GM10847 (cell line): ENCODE measurements around the gene SORL1.

Experiments used
- POLR2A ChIP-seq: IDR thresholded peaks from 2 replicates; pipeline ENCODE4 v1.6.1; 2011; ENCODE audit not compliant: insufficient read length; ENCODE audit errors: extremely low read depth

Gene SORL1

DNA sequence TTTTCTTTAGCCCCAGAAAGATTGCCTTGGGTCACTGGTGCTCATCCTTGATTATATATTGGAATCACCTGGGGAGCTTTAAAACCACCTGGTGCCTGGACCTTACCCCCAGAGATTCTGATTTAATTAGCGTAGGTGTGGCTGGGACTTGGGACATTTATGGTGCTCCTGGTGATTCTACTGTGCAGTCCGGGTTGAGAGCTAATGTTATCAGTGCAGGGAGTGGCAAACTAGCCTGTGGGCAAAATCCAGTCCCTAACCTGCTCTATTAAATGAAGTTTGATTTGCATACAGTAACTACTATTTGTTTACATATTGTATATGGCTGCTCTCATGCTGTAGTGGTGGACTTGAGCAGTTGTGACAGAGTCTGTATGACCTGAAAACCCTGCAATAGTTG, 134.6 kb downstream of the SORL1 start:
- no peak for TF ChIP-seq POLR2A

DNA sequence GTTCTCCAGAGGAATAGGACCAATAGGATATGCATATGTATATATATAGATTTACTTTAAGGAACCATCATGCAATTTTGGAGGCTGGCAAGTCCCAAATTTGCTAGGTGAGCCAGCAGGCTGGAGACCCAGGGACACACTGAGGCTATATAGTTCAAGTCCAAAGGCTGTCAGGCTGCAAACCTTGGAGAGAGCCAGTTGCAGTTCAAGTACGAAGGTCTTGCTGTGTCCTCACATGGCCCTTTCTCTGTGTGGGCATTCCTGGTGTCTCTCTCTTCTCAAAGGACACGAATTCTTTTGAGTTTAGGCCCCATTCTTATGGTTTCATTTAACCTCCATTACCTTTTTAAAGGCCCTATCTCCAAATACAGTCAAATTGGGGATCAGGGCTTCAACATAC, 135.1 kb downstream of the SORL1 start:
- no peak for TF ChIP-seq POLR2A

DNA sequence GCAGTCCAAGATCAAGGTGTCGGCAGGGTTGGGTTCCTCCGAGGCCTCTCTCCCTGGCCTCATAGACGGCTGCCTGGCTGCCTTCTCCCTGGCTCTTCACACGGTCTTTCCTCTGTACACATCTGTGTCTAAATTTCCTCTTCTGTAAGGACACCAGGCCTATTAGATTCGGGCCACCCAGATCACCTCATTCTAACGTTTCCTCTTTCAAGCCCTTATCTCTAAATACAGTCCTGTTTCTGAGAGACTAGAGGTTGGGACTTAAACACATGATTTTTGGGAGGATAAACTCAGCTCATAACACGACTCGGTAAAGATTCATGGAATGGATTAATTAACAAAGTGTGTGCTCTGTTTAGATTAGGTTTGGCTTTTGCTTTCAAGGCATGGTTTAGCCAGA, 136.6 kb downstream of the SORL1 start:
- TF ChIP-seq POLR2A = no peak

DNA sequence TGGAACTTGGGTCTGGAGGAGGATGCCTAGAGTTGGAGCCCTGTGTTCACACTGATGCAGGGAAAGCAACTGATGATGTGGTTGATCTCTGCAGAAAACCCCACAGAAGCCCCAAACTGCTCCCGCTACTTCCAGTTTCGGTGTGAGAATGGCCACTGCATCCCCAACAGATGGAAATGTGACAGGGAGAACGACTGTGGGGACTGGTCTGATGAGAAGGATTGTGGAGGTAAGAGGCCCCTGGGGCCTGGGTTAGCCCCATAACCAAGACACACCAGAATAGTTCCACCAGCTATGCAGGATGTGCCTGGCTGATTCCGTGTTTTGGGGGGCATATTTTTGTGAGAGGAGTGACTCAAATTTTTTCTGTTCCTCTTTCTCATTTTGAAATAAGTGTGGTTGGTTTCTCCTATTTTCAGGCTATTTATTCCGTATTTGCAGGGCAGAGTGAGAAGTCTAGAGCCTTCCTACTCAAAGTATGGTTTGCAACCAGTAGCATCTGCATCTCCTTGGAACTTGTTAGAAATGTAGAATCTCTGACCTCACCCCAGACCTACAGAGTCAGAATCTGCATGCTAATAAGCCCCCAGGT, 137.9 kb downstream of the SORL1 start:
- no peak for TF ChIP-seq POLR2A

DNA sequence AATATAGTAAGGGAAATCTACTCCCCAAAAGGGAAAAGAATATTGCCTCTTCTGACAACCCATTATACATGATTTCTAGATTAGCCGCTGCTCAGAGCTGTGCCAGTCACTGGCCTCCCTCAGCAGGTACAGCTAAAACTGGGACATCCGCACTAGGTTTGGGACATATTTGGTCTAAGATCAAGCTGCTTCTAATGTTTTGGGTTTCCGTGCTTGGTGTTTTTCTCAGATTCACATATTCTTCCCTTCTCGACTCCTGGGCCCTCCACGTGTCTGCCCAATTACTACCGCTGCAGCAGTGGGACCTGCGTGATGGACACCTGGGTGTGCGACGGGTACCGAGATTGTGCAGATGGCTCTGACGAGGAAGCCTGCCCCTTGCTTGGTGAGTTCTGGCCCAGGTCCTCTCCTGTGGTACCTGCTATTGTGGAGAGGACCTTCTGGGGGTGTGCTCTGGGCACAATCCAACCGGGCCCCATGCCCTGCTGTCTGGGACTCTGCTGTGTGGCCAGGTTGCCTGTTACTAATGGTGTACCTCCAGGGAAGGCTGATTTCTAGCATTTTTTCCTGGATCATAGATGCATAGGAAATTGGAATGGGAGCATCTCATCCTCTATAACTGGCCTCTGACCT, 138.8 kb downstream of the SORL1 start:
- TF ChIP-seq POLR2A = no peak

DNA sequence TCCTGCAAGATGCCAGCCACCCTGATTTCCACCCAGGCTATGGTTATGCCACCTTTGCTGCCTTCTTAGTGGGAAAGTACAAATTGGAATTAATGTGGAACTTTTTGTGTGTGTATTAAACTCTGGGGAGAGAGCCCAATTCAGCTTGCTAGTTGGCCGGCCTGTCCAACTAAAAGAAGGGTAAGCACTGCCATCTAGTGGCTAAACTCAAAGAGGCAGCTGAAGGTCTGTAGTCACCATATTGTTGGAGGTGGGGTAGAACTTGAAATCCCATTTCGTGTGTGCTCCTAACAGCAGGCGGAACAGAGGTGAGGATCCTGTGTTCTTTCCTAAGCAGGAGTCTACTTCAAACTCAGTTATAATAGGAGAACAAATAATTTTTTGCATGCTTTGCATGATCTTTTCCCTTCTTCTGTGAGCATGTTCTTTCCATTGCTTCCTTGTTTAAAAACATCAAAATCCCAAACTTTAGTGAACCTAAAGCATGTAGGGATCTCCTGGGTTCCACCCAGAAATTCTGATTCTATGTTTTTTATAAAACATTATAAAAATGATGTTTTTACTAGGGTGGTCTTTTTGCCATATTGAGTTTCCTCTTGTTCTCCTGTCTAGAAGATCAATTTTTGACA, 139.4 kb downstream of the SORL1 start:
- TF ChIP-seq POLR2A = no peak

DNA sequence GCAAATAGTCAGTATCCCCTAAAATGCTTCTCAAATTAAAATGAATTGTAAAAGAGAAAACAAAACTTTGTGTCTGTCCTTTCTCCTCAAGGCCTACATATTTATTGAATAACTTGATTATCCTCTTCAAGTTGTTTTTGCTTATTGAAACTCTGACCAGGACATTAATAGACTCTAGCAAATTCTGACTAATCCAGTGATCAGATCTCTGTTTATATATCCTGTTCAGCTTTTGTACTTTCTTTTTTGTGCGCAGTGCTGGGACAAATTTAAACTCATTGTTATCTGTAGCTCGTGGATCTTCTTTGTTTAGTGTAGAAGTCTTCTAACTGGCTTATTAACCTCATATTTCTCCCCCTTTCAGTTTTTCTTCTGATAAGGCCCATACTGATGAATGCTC, 140.6 kb downstream of the SORL1 start:
- no peak for TF ChIP-seq POLR2A

DNA sequence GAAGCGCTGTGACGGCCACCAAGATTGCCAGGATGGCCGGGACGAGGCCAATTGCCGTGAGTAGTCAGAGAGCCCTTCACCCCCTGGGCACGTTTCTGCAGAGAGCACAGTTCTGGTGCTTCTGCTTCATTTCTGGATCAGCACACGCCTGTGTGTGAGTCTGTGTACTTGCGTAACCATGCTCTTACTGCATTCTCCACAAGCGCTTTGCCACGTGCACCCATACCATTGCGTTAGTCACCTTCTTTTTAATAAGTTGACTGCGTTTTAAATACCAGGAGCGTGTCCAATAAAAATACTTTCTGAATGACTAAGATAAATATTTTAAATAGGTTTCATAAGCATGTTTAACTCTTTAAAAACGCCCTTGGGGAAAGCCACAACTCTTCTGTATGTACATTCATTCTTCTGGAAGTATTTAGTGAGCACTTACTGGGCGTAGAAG, 143.6 kb downstream of the SORL1 start:
- no peak for TF ChIP-seq POLR2A

DNA sequence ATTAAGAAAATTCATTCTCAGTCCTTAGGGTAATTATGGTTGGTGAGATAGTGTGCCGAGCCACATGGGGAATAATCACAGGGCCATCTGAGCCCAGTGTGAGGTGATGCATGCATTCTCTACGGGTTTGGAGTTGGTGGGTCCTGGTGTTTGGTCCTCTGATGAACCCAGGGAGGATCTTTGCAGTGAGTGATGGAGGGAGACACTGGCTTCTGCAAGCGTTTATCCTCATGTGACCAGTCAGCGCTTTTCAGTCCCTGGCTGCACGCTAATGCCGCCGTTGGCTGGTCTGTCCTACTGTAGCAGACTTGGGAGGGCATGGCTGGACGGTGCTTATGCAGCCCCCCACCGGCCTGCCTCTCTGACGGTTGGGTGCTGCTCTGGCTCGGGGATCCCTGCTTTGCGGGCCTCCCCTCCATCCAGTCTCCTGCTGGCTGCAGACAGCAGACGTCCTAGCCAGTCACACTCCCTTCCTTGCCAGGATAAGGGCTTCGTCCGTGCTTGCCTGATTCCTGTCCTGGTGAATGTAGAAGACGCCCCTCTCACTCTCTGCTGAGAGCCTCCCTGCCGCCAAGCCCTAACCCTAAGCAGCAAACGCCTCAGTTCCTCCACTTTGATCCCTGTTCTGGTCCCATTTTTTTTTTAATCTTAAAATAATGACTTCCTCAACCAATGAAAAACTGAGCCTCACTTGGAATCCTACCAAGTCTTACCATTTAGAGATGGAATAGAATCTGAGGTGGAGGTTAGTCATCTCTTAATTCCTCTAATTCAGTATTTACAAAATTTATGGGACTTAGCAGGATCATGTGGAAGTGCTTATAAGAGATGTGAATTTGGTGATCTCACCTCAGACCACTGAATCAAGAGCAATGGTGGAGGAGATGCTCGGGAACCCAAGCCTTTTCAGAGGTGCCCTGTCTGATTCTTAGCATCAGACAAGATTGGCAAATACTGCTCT, 144.4 kb downstream of the SORL1 start:
- no peak for TF ChIP-seq POLR2A

DNA sequence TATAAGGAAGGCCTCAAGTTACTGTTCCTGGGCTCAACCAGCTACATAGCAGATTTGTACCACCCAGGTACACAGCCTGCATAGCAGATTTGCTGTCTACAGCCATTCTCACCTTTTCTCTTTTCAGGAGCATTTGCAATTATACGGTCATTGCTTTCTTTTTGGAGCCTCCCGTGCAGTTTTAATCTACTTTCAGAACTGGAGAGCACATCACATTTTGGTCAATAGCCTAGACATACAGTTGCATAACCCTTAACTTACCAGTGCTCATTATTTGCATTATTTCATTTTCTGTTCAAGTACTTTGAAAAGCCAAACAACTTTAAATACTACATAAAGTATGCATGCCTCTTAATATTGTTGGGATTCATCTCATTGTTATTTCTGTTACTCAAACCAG, 151.2 kb downstream of the SORL1 start:
- no peak for TF ChIP-seq POLR2A

DNA sequence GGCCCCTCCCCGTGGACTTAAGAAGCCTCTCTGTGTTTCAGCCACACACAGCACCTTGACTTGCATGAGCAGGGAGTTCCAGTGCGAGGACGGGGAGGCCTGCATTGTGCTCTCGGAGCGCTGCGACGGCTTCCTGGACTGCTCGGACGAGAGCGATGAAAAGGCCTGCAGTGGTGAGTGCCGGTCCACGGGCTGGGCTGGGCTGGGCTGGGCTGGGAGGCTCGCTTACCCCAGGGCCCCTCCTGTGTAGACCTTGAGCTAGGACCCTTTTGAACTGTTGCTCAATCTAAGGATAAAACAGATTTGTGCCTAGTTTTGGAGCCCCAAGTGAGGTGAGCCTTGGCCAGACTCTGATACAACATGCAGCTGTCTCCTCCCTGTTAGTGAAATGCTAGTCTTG, 152.0 kb downstream of the SORL1 start:
- no peak for TF ChIP-seq POLR2A

DNA sequence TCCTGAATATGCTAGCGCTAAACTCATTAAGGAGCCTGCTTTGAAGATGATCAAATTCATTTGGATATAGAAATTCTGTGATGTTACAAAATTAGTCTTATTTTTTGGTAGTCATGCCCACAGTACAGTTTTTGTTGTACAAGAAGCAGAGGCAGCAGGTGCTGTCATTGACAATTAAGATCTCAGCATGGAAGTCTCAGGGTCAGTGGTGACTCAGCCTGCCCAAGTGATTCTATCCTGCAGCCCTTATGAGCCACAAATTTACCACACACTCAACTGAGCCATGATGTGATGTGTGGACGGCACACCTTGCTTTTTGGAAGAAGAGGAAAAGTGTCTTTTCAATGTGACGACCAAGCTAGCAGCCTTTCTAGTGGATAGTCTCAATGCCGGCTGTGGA, 154.2 kb downstream of the SORL1 start:
- TF ChIP-seq POLR2A = no peak

DNA sequence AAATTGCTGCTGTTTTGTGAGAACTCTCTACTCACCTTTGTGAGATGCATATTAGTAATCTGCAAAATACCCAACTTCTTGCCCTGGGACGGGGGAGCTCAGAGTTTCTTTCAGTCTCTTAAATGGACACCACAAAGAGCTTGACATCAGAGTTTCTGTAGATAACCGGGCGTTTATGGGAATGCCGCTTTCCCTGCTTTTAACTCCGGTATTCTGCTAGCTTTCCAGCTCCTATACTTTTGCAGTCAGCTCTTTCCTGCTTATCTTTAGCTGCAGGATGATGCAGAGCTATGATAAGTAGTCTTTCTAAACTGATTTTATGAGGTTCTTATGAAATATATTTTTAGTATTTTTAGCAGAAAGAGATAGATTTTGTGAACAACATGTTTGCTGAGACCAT, 155.2 kb downstream of the SORL1 start:
- no peak for TF ChIP-seq POLR2A

DNA sequence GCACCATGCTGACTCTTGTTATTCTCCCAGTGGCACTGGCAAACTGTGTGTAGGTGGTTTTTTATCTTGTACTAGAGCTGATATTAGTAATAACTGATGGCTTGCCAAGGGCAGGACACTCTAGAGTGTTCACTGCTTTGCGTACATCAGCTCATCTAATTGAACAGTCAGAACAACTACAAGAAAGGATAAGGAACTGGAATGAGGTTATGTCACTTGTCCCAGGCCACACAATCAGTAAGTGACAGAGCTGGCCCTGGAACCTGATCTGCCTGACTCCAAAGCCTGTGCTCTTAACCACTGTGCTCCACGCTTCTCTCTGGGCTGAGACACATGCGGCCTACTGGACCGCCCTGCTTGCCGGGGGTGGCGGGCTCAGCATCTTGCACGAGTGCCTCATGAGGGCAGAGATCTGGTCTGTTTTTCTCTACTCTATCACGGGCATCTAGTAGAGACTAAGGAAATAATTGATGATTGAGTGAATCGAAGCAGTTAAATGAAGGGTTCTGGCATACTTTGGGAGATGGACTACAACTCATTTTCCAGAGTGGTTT, 156.5 kb downstream of the SORL1 start:
- no peak for TF ChIP-seq POLR2A

DNA sequence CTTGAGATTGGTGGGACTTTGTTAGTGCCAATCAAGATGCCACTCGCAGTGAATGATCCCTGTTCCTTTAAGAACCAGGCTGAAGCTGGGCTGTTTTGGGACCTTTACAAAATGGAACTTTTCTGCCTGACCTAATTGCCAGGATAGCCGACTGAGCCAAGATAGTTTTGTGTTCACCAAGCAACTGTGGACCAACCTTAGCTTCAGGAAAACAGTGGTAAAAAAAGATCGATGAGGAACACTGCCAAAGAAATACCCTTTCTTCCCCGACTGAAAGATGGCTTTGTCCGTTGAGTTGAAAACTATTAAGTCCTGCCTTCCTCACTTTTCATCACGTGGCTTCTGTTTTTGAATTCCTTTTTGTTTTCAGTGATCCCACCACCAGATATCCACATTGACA, 158.6 kb downstream of the SORL1 start:
- TF ChIP-seq POLR2A = no peak

DNA sequence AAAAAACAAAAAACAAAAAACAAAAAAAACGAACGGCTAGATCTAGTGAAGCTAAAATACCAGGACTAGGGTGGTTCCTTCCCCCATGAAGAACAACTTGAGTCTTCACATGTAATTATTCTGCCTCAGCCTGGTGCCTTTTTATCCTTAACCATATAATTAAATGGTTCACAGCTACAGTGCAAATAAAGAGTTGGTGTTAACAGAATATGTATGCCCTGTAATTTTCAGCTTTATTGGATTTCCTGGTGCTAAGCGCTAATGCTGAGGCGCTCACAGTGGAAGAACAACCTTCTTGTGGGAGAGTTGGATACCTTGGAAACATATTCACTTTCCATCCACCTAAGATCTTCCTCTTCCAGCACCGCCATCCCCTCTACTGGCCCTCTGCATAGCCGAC, 159.1 kb downstream of the SORL1 start:
- TF ChIP-seq POLR2A = no peak

DNA sequence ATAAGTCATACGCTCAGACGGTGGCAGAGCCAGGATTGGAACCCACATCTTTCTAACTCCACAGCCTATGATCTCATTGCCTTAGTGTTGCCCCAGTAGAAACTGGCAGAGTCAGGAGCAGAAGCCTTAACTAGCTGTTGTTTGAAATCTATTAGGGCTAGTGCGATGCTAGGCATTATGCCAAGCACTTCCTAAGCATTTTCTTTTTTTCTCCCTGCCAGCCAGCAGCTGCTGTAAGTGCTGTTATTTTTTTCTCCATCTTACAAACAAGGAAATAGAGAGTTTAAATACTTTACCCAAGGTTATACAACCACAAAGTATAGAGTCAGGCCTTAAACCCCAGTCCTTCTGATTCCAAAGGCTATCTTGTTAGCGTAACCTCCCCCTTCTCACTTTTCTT, 161.6 kb downstream of the SORL1 start:
- TF ChIP-seq POLR2A = no peak
